Mammary epithelial cell (primary cell): ENCODE results near the gene ZBTB43.

Experiments
- CTCF ChIP-seq, 2 donors: IDR thresholded peaks in 1 of 2; conservative IDR thresholded peaks in 1 of 2; 2 replicates each; pipeline ENCODE4 v1.5.1; 2011 to 2012; ENCODE audit warnings: inconsistent platforms in 2 of 2, low read length in 2 of 2, mild to moderate bottlenecking in 2 of 2, control low read depth in 1 of 2, low read depth in 1 of 2; ENCODE audit not compliant: insufficient read depth in 1 of 2; ENCODE audit errors: extremely low read depth in 1 of 2
- EZH2 ChIP-seq: IDR thresholded peaks from 2 replicates; pipeline ENCODE4 v1.6.1; 2012; ENCODE audit warnings: low read length, inconsistent platforms, borderline replicate concordance

- TF ChIP-seq CTCF (conservative IDR thresholded peaks at IDR 0.05 in 1 of 2, IDR thresholded peaks at IDR 0.05 in 1 of 2; ENCODE audit: extremely low read depth in 1 of 2, insufficient read depth in 1 of 2, low read depth in 1 of 2, low read length in 2 of 2) (no peak), EZH2 (no peak)
These were observed 37.5 kb downstream of the ZBTB43 start for GRCh38 chr9:126842220-126842842.
